HUDEP-2 (cell line): ENCODE data around the gene RAMAC.
"Not testable (repeated sequence)": the region's sequence is repeated elsewhere in the genome, so short reads cannot be mapped to it uniquely, and the experiment has no call there.

ENCODE experiments used
- DNase-seq, 76 experiments: peaks; one replicate each; lab custom pipeline; 2025; ENCODE audit not compliant: unreplicated experiment in 76 of 76; lab: John Stamatoyannopoulos, UW

RAMAC gene

DNA sequence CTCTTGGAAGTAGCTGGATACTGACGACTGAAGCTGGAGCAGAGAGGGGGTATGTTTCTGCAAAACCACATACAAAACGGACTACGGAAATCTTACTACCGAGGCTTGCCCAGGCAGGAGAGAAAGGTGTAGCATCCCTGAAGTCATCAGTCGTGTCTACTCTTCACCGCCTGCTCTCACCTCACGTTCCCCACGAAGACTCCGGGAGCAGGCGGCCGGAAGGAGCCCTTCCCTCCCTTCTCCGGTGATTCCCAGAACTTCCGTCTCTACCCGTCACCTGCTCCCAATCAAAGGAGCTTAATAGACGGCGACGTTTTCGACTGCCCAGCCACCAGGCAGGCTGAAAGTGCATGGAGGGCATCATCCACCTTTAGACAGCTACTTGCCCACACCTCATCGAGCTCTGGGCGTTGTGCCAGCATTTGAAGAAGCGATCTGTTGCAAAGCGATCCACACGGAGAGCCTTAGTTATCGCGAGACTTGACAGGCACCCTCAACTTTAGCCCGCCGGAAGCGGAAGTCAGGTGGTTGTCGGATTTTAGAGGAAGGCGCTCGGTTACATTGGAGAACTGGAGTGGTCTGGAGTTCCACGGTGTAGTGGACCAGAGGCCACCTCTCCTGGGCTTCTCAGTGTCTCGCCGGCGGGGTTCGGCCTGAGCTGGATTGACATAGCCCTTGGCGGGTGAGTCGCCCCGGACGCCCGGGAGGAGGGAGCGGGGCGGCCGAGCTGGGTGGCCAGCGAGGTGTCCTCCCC lies at the start of gene RAMAC:
Gene RAMAC, plus strand, starts transcription at position 523 of the 754 bp plus-strand sequence. CDS start 2,809 bp downstream, outside the sequence.
- peak; percentile 70 to 96 (median 91) for DNase-seq

DNA sequence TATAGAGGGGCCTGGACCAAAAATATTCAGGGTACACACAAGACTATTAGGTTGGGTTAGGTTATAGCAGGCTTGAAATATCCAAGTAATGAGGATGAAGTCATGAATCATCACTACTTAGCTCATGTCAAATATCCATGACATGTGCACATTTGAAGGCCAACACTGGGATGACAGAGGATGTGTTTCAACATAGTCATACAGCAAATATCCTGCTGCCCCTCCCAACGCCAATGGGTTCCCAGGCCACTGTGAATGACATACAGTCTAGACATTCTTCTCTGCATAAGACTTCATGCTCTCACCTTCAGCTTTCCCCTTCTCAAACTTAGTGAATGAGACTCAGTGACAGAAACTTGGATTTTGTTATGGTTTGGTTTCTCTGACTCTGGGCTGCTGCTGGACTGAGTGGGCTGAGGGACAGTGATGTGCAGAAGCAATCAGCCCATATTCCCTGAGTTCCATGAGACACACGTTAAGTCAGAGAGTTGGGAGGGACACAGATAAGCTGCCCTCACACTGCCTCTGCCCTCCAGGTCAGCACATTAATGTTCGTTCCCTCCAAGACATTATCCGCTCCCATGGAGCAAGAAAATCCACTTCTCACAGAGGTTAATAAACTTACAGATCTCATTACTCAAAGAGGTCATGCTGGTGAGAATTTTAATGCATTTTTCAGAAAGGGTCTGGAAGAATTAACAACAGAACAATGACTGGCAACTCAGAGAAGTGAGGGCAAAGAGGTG lies 48.9 kb upstream of the RAMAC start:
- no peak for DNase-seq

GRCh38 chr15:82937712-82938058 lies 48.3 kb upstream of the RAMAC start:
- DNase-seq: no peak

DNA sequence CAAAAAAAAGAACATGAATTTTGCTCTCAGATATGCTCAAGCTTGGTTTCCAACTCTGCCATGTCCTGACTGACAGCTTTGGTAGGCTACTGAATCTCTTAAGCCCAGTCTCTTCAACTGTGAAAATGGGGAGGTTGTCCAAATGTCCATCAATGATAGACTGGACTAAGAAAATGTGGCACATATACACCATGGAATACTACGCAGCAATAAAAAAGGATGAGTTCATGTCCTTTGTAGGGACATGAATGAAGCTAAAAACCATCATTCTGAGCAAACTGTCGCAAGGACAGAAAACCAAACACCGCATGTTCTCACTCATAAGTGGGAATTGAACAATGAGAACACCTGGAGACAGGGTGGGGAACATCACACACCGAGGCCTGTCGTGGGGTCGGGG lies 46.3 kb upstream of the RAMAC start:
- DNase-seq: not testable (repeated sequence)

- no peak for DNase-seq
Measured at GRCh38 chr15:82942691-82943090, 43.3 kb upstream of the RAMAC start.

GRCh38 chr15:82943176-82943575 lies 42.8 kb upstream of the RAMAC start:
- DNase-seq: no peak

DNA sequence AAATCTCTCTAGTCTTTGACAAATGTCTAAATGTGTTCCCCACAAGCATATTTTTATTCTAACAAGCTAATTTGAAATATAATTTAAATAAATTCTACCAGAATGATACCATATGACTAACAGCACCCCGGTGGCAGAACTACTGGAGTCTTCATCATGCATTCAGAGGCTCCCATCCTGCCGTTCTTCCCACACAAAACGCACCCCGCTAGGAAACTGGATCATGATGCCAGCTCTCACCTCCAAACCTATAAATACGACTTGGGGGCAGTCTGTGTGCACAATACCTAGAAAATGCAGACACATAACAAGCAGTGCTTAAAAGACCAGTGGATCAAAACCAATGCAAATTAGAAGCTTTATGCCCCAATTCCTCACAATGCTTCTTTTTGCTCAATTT lies 42.0 kb upstream of the RAMAC start:
- no peak for DNase-seq

DNA sequence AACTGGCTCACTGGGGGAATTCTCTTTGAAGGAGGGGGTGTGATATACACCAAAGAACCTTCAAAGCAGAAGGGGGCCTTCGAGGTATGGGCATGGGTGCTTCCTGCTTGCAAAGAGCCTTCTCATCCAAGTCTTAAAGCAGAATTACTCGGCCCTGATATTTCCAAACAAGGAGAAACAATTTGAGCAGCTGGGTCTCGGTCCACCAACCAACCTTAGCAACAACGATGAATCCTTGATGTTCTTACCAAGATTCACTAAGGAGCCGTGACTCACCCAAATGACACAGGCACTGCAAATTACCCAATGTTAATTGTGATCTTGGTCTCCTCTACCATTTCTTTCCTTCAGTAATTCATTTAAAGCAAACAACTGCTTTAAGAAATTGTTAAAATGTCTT lies 41.2 kb upstream of the RAMAC start:
- no peak for DNase-seq

GRCh38 chr15:82945326-82945725 lies 40.7 kb upstream of the RAMAC start:
- DNase-seq: no peak

- DNase-seq: no peak
Measured at GRCh38 chr15:82946155-82946701, 39.8 kb upstream of the RAMAC start.

DNA sequence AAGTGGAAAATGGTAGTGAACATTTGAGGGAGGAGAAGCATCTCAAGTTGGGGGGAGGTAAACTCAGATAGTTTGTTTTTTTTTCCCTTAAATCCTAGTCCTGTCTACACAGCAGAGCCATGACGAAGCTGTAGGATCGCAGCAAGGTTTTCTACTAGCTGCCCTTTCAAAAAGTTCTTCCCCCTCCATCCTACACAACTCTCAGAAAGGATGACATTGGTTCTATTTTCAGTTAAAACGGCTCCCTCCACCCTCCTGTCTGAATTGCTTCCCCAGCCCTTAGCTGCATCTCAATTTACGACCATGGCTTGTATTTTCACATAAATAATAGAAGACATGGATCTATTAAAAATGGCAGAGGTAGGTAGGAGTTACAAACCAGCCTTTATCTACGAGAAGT lies 35.7 kb upstream of the RAMAC start:
- DNase-seq: no peak

DNA sequence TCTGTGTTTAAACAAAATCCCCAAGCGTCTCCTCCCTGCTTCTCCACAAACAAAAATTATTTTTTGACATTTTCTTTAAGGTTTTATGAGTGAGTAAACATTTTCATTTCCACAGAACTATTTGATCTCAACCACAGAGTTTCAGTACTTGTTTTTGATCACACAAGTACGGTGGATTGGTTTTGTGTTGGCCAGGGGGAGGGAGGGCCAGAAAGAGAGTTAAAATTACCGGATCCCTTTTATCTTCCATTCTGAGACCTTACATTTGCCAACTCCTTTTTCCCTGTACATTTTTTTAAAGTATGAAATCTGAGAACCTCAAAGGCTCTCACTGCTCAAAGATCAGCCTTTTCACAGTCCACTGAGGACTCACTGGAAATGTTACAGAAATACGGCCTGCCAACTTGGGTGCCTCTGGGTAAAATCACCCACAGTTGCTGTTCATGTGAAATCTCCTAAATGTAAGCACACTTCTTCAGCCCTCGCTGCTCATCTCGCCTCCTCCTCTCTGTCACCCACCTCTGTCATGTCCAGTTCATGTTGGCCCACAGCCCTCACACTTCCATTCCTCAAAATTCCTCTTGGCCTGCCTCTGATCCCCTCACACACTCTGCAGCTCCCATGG lies 35.2 kb upstream of the RAMAC start:
- DNase-seq: no peak

GRCh38 chr15:82951472-82952157 lies 34.4 kb upstream of the RAMAC start:
- DNase-seq: peak in 2 of 76 experiments; percentile 5 to 14

- DNase-seq: peak in 9 of 76 experiments; percentile 8 to 37 (median 20)
Measured at GRCh38 chr15:82952158-82953081, 33.6 kb upstream of the RAMAC start, which contains the start of gene HOMER2. HOMER2 (minus strand) TSS chr15:82952720; CDS start chr15:82952535, 185 bp downstream.

- no peak for DNase-seq
Measured at GRCh38 chr15:82958638-82959037, 27.4 kb upstream of the RAMAC start.

DNA sequence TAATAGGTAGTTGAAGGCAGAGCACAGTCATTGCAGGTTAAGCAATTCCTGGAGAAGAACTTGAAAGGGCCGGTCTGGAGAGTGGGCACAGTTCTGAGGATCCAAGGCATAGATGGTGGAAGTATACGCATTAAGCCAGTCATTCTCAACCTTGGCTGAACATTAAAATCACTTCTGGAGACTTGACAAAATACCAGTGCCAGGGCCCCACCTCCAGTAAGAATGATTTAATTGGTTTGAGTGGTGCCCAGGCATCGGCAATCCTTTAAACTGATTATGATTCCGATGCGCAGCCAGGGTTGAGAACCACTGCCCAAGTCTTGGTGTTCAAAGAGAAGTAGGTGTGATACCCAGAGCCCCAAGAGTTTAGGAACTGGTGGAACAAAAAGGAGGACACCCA lies 26.6 kb upstream of the RAMAC start:
- no peak for DNase-seq

GRCh38 chr15:82960766-82961165 lies 25.2 kb upstream of the RAMAC start:
- no peak for DNase-seq

DNA sequence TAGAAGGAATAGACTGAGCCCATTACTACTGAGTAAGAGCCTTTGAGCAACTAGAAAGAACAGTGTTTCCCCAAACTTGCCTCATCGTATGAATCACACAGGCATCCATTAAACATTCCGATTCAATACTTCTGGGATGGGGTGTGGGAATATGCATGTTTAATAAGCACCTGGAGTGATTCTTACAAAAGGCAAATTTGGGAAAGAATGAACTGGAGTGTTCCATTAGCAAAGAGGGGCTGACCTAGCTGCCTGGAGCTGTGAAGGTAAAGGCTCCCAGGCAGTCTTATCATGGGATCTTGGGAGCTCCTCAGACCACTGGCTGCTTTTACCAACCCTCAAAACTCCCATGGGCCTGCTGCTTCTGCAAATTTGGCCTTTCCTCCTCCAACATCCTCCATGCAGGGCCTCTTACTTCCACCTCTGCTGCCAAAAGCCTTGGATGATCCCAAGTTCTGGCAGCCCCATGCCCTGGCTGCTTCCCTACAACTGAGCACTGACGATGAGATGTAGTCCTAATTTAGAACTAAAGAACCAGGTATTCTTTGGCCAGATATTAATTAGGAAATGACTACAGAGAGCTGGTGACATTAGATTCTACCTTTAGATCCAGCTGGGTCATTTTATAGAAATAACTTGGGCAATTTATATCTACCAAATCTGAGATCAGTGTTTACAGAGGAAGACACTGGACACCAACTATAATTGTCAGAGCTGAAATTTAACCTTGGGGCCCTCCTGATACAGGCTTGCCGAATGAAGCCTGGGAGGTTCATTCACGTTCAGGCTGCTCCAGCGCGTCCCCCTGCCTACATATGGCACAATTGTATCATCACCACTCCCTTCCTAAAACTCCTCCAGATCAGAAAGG lies 22.3 kb upstream of the RAMAC start:
- no peak for DNase-seq

DNA sequence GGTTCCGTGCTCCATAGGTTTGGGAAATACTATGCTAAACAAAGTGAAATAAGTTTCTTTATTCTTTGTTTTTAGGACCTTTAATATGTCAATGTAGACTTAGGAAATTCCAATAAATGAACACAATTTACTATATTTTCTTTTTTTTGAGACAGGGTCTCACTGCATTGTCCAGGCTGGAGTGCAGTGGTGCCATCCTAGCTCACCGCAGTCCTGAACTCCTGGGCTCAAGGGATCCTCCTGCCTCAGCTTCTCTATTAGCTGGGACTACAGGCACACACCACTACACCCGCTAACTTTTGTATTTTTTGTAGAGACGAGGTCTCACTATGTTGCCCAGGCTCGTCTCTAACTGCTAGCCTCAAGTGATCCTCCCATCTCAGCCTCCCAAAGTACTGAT lies 21.1 kb upstream of the RAMAC start:
- no peak for DNase-seq
